Muscle of arm (tissue), 14 donors: Measurements from ENCODE around the gene POLD1. TPM values are rescaled to one million over a fixed set of nuclear protein-coding genes. Genes with fewer than 3 reads are reported as not detected.
A peak's percentile ranks its signal among the peaks of the same experiment; 100 is the strongest.
"Not testable (repeated sequence)": the region's sequence is repeated elsewhere in the genome, so short reads cannot be mapped to it uniquely, and the experiment has no call there.

Source experiments
- DNase-seq: peaks from one replicate; pipeline ENCODE4 v3.0.0-alpha.2; 2013
- long read RNA-seq, 11 donors: transcript quantifications; one replicate each; lab custom pipeline, GENCODE V29; 2026
- polyA plus RNA-seq, 12 donors: library from polyadenylated mRNA; unstranded; fragments of 120-200 nt; gene quantifications; one replicate each; pipeline ENCODE4 v1.2.1, GENCODE V29; 2013; ENCODE audit not compliant: insufficient read length in 12 of 12

POLD1 gene
- 10 to 100 TPM in 10 of 12 donors, 1 to 10 TPM in 1, not detected in 1; 8.5 to 41.1 (median 14.5) TPM for polyA plus RNA-seq
- long read RNA-seq, donor 1, partial matches to known transcripts, result 0 of 2 reads
- long read RNA-seq, donor 1, other reads (novel, unspliced or antisense), result 0 of 2 reads
- long read RNA-seq, donor 2, result 0 reads
- long read RNA-seq, donor 3, partial matches to known transcripts, result 0 of 3 reads
- long read RNA-seq, donor 3, other reads (novel, unspliced or antisense), result 0 of 3 reads
- long read RNA-seq, donor 4, partial matches to known transcripts, result 0 of 1 reads
- long read RNA-seq, donor 4, other reads (novel, unspliced or antisense), result 0 of 1 reads
- long read RNA-seq, donor 5, partial matches to known transcripts, result 0 of 4 reads
- long read RNA-seq, donor 5, other reads (novel, unspliced or antisense), result 0 of 4 reads
- long read RNA-seq, donor 6, partial matches to known transcripts, result 0 of 1 reads
- long read RNA-seq, donor 6, other reads (novel, unspliced or antisense), result 0 of 1 reads
- long read RNA-seq, donor 7, partial matches to known transcripts, result 0 of 1 reads
- long read RNA-seq, donor 7, other reads (novel, unspliced or antisense), result 0 of 1 reads
- long read RNA-seq, donor 8, result 0 reads
- long read RNA-seq, donor 9, result 0 reads
- long read RNA-seq, donor 10, partial matches to known transcripts, result 0 of 1 reads
- long read RNA-seq, donor 10, other reads (novel, unspliced or antisense), result 0 of 1 reads
- long read RNA-seq, donor 11, partial matches to known transcripts, result 0 of 3 reads
- long read RNA-seq, donor 11, other reads (novel, unspliced or antisense), result 0 of 3 reads

- peak; percentile 93 for DNase-seq
These were observed at the start of gene POLD1 for GRCh38 chr19:50383852-50384684. Gene POLD1, plus strand, starts transcription at chr19:50384347. Its CDS starts 14,505 bp downstream, at chr19:50398852.

GRCh38 chr19:50334741-50335421, 49.3 kb upstream of the POLD1 start:
- no peak for DNase-seq

GRCh38 chr19:50337031-50337430, 47.1 kb upstream of the POLD1 start:
- DNase-seq, result not testable (repeated sequence)

DNA sequence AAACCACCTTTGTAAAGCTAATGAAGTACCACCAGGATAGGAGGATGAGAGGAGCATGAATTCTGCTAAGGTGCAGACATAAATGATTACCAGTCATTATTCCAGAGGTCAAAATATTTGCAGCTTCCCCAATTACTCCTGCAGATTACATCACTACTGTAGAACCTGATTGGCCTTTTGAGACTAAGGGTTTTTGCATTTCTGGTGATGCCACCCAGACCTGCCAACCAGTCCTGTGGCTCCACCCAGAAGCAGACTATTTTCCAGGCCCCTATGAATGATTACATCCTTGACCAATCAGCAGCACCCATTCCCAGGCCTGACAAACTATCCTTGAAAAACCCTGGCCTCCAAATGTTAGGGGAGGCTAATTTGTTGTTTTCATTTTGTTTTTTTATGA, 43.8 kb upstream of the POLD1 start:
- no peak for DNase-seq

DNA sequence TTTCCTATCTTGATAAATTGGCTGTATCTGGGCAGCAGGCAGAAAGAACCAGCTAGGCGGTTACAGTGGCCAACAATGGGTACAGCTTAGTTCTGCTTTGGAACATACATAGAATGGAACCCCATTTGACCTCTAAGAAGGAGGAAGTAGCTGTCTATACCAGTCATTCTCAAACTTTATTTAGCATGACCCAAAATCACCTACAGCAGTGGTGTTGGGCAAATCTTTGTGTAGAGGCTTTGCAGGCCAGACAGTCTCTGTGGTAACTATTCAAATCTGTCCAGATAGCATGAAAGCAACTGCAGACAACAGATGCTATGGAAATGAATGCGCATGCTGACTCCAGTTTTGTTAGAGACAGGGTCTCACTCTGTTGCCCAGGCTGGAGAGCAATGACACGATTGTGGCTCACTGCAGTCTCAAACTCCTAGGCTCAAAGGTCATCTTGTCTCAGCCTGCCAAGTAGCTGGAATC, 43.0 kb upstream of the POLD1 start:
- no peak for DNase-seq

DNA sequence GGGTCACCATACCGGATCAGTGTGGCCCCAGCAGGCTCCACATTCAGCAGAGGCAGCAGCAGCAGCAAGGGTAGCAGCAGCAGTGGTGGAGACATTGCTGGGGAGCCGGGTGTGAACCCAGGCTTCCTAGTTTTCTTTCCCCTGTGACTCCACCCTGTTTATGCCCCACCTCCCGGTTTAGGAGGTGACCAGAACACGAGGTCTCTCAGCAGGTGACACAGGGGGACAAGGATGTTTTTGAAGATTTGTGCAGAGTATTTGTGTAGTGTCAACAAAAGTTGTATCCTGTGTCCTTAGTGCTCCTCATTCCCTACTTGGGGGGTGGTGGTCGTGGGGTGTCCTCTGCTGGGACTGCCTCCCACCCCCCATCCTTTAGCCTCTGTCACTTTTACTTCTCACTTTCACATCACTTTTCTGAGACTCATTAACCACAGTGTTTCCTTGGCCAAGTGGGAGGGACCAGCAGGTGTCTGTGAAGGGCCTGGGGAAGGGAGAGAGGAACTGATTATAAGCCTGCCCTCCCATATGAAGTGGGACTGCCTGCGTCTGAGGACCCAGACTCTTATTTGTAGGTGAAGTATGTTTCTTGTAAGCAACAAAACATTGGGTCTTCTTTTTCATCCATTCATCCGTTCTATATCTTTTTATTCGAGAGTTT, 39.4 kb upstream of the POLD1 start:
- DNase-seq, result no peak

DNA sequence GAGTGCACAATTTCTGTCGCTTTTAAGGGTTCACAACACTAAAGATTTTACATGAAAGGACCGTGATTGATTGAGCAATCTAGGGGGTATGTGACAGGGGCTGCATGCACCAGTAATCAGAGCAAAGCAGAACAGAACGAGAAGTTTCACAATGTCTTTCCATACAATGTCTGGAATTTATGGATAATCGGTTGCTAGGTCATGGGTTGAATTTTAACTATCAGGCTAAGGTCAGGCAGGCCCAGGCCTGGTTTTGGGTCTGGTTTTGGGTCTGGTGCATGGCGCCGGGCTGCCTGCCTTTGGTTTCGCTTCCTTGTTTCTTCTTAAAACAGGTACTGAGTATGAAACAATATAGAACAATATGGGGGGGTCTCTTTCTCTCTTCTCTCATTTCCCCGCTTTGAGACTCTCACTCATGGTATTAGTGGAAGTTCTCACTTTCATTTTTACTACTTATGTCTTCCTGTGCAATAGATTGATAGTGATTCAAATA, 37.0 kb upstream of the POLD1 start:
- not testable (repeated sequence) for DNase-seq

DNA sequence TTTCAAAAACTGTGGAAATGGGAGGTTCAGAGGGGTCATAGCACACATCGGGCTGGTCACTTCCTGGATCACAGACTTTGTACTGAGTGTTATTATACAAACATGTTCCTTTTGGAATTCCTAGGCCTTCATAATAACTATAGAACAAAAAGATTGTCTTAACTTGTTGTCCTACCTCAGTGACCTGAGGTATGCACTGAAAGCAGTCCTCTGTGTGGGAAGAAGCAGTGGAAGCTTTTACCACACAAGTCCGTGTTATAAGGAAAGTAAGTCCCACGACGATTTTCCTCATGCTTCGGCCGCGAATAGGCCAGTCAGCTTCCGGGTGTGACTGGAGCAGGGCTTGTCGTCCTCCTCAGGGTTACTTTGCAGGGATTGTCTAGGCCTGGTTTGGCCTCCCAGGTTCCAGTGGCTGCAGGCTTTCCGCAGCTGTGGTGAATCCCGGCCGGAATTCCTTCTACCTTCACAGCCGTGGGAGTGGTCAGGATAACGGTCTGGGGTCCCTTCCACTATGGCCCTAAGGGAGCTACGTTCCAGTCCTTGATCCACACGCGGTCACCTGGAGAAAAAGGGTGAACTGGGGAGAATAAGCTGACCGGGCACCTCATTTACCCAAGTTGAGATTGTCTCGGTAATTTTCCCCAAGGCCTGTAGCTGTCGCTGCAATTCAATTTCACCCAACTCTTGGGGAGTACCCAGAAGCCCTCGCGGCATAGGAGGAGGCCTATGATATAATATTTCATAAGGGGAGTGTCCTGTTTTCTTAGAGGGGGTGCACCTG, 34.7 kb upstream of the POLD1 start:
- DNase-seq, result no peak

DNA sequence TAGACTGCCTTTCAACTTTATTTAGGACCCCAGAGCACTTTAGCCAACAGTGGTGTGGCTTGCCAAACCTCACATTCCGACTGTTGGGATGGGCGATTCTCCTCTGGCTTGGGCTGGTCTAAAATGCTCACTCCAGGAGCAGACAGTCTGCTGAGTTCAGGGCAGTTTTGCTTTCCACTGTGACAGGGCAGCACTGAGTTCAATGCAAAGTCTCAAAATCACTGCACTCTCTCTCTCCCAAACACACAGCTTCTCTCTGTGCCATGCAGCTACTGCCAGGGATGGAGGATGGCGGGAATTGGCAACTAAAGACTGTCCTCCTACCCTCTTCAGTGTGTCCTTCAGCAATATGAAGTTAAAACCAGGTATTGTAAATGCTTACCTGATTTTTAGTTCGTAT, 31.9 kb upstream of the POLD1 start:
- DNase-seq, result no peak

DNA sequence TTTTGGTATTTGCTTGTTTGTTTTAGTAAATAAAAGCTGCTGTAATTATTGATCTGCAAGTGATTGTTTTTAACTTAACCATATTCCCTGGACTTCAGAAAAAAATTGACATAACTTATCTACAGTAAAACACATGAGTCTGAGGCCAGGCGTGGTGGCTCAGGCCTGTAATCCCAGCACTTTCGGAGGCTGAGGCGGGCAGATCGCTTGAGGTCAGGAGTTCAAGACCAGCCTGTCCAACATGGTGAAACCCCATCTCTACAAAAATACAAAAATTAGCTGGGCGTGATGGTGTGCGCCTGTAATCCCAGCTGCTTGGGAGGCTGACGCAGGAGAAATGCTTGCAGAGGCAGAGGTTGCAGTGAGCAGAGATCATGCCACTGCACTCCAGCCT, 30.7 kb upstream of the POLD1 start:
- DNase-seq, result not testable (repeated sequence)

GRCh38 chr19:50356691-50357177, 27.4 kb upstream of the POLD1 start:
- DNase-seq, result no peak

DNA sequence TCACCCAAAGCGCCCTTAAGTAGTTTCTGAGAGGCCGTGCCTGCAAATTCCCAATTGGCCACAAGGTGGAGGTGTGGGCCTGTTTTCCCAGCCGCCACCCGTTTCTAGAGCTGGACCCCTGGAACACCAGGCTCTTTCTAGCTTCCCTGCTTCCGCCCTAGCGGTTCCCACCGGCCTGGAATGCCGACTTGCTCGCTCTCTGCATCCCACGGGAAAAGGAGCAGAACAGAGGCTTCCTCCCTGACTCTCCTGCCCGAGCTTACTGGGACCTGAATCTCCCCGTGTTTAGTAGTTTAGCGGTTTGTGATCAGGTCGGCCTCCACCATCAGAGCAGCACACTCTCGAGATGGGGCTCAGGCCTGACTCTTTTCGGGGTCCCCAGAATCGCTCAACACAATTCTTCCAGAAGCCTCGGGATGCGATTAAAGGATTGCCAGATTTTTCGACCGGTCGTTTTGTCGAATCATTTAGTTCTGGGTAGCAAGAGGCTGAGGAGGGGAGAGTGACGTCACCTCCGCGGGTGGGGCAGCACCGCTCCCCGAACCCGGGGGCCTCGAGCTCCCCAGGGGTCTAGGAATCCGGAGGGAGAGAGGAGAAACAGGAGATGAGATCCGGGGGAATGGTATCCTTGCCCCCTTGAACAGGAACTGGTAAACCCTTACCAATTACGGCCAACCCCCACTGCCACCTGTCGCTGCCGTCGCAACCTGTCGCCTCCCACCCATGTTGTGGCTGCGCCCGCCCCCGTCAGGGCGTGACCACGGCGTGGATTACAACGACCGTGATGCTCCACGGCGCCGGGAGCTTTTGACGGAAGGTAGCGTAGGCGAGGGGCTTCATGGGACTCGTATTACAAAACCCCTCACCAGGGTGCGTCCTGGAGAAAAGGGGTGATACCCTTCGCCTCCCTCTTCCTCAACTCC, 26.7 kb upstream of the POLD1 start:
- peak; percentile 54 for DNase-seq

GRCh38 chr19:50358483-50359327, 25.4 kb upstream of the POLD1 start:
- peak; percentile 71 for DNase-seq

DNA sequence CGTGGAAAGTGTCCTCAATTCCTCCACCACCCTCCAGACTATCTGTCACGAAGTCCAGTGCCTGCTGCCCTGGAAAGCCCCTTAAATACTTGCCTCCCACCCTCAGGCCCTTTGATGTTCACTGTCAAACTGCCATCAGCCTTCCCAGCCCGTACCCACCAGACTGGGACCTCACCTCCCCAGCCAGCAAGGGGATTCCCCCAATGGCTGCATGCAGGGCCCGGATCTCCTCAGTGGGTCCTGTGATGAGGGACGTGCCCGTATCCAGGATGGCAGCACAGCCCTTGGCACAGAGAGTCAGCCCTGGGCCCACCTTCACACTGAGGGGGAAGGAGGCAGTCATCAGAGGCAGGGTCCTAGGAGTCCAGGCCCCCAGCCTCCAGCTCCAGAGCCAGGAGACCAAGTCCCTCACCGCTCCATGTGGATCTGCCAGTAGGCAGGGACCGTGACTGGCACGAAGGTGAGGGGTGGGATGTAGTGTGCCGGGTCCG, 24.8 kb upstream of the POLD1 start:
- DNase-seq, result no peak

DNA sequence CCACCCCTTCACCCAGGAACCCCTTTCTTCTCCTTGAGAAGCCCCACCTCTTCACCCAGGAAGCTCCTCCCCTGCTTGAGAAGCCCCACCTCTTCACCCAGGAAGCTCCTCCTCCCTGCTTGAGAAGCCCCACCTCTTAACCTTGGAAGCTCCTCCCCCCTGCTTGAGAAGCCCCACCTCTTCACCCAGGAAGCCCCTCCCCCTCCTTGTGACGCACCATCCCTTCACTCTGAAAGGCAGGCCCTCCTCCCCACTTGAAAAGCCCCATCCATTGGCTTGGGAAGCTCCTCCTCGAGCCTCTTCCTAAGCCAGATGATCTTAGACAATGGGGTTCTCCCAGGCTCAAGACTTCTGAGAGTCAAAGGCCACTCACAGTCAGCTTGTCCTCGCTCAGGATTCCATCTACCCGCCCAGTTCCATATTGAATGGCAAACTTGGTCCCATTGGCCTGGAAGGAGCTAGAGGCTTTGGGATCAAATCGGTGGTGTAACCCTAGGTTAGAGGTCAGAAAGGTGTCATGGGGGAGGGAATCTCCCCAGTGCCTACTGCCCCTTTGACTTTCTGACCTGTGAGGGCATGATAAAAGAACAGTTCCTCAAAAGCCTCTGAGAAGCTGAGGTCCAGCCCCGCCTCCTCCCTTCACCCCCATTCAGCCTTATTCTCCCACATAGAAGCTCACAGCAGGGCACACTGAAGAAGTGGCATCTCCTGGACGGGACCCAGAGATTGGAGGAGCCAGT, 22.7 kb upstream of the POLD1 start:
- no peak for DNase-seq

GRCh38 chr19:50362030-50362412, 22.1 kb upstream of the POLD1 start:
- no peak for DNase-seq
